ENCODE measurements around the gene FAM177B.

GRCh38 chr1:222736972-222737371, at the start of gene FAM177B:
- TF ChIP-seq CTCF (IDR thresholded peaks at IDR 0.05) (no peak), POLR2A (IDR thresholded peaks at IDR 0.05) (no peak)
